WTC11 (cell line): ENCODE measurements around the gene SGCD.

Source experiments
- CTCF ChIP-seq: fragments of 200-600 bp; IDR thresholded peaks from 2 replicates; pipeline ENCODE4 v1.8.0; 2022; ENCODE audit warnings: antibody characterized with exemption
- HMGXB4 ChIP-seq: sonication (generic); formaldehyde crosslinking; IDR thresholded peaks from 2 replicates; pipeline ENCODE4 v1.8.1; 2023; ENCODE audit warnings: mild to moderate bottlenecking, moderate library complexity, missing genetic modification reagents
- MLX ChIP-seq: sonication (generic); formaldehyde crosslinking; IDR thresholded peaks from 2 replicates; pipeline ENCODE4 v1.8.1; 2023; ENCODE audit warnings: mild to moderate bottlenecking, missing genetic modification reagents, moderate library complexity
- NR1H2 ChIP-seq: sonication (generic); formaldehyde crosslinking; IDR thresholded peaks from 2 replicates; pipeline ENCODE4 v1.9.0; 2021; ENCODE audit warnings: mild to moderate bottlenecking, moderate library complexity, missing genetic modification reagents
- PREB ChIP-seq: sonication (generic); formaldehyde crosslinking; IDR thresholded peaks from 2 replicates; pipeline ENCODE4 v1.8.1; 2022; ENCODE audit warnings: mild to moderate bottlenecking, missing genetic modification reagents, moderate library complexity, borderline replicate concordance
- SMAD3 ChIP-seq: sonication (generic); formaldehyde crosslinking; IDR thresholded peaks from 2 replicates; pipeline ENCODE4 v1.8.0; 2022; ENCODE audit warnings: missing genetic modification reagents, mild to moderate bottlenecking, borderline replicate concordance
- SP1 ChIP-seq: sonication (generic); formaldehyde crosslinking; conservative IDR thresholded peaks from 2 replicates; pipeline ENCODE4 v1.8.1; 2022; ENCODE audit warnings: missing genetic modification reagents
- TCF7 ChIP-seq: sonication (generic); formaldehyde crosslinking; IDR thresholded peaks from 2 replicates; pipeline ENCODE4 v1.8.0; 2022; ENCODE audit warnings: mild to moderate bottlenecking, low read depth, missing genetic modification reagents, moderate library complexity
- ZNF232 ChIP-seq: sonication (generic); formaldehyde crosslinking; IDR thresholded peaks from 2 replicates; pipeline ENCODE4 v1.8.0; 2022; ENCODE audit warnings: mild to moderate bottlenecking, missing genetic modification reagents
- ZNF317 ChIP-seq: sonication (generic); formaldehyde crosslinking; IDR thresholded peaks from 2 replicates; pipeline ENCODE4 v1.8.1; 2023; ENCODE audit warnings: low read depth, mild to moderate bottlenecking, moderate library complexity, missing genetic modification reagents, borderline replicate concordance
- ZNF532 ChIP-seq: fragments of 250-450 bp; sonication (Bioruptor Pico); IDR thresholded peaks from 2 replicates; pipeline ENCODE4 v1.9.0; 2021; ENCODE audit warnings: mild to moderate bottlenecking, borderline replicate concordance
- ZSCAN18 ChIP-seq: fragments of 250-450 bp; sonication (Bioruptor Pico); IDR thresholded peaks from 2 replicates; pipeline ENCODE4 v2.1.2; 2022; ENCODE audit warnings: mild to moderate bottlenecking, moderate library complexity

- TF ChIP-seq CTCF (no peak), SMAD3 (CRISPR knock-in tag) (no peak), ZNF317 (CRISPR knock-in tag) (no peak), SP1 (CRISPR knock-in tag) (no peak), ZSCAN18 (no peak), HMGXB4 (CRISPR knock-in tag) (no peak), NR1H2 (CRISPR knock-in tag) (no peak), MLX (no peak), ZNF532 (CRISPR knock-in tag) (no peak), TCF7 (CRISPR knock-in tag) (no peak), PREB (no peak), ZNF232 (no peak)
Observed at GRCh38 chr5:156331845-156332244, 4.9 kb downstream of the SGCD start.
